CD4-positive, alpha-beta T cell treated with Interleukin-17A for 4 hours (primary cell): ENCODE results near the gene FIBCD1.

Experiments
- DNase-seq: peaks from one replicate; pipeline ENCODE4 v3.0.0-alpha.2; 2020; ENCODE audit warnings: mixed read lengths

The FIBCD1 gene

GRCh38 chr9:130952065-130952762, 13.2 kb upstream of the FIBCD1 start:
- DNase-seq = no peak

- DNase-seq = no peak
These were observed 10.9 kb upstream of the FIBCD1 start for GRCh38 chr9:130950039-130950311.

GRCh38 chr9:130949188-130950038, 10.4 kb upstream of the FIBCD1 start:
- no peak for DNase-seq

GRCh38 chr9:130948266-130948665, 9.2 kb upstream of the FIBCD1 start:
- DNase-seq = no peak

- DNase-seq = no peak
These were observed 8.6 kb upstream of the FIBCD1 start for GRCh38 chr9:130947618-130948140.

- DNase-seq = no peak
These were observed 7.9 kb upstream of the FIBCD1 start for GRCh38 chr9:130946766-130947617.

- DNase-seq = no peak
These were observed 6.1 kb upstream of the FIBCD1 start for GRCh38 chr9:130945173-130945572.

GRCh38 chr9:130944510-130945058, 5.5 kb upstream of the FIBCD1 start:
- no peak for DNase-seq

- DNase-seq = no peak
These were observed 4.7 kb upstream of the FIBCD1 start for GRCh38 chr9:130943777-130944176.

GRCh38 chr9:130943221-130943620, 4.2 kb upstream of the FIBCD1 start:
- no peak for DNase-seq

GRCh38 chr9:130942679-130943078, 3.6 kb upstream of the FIBCD1 start:
- DNase-seq = no peak

- no peak for DNase-seq
These were observed 3.0 kb upstream of the FIBCD1 start for GRCh38 chr9:130942084-130942483.

GRCh38 chr9:130940693-130941576, 1.9 kb upstream of the FIBCD1 start:
- peak; percentile 75 for DNase-seq

- DNase-seq = no peak
These were observed 1.0 kb upstream of the FIBCD1 start for GRCh38 chr9:130940027-130940549.

GRCh38 chr9:130939405-130940026, 469 bp upstream of the FIBCD1 start:
- DNase-seq = no peak

- no peak for DNase-seq
These were observed 829 bp downstream of the FIBCD1 start for GRCh38 chr9:130938184-130938651.

- no peak for DNase-seq
These were observed 1.6 kb downstream of the FIBCD1 start for GRCh38 chr9:130937146-130938076.

- DNase-seq = no peak
These were observed 2.5 kb downstream of the FIBCD1 start for GRCh38 chr9:130936285-130937117.
